Nephron progenitor cell (in vitro differentiated cells): ENCODE measurements around the gene NBPF4.

ENCODE experiments used
- DNase-seq: peaks from one replicate; pipeline ENCODE4 v3.0.0; 2021
- H3K27ac Mint-ChIP-seq: 2 replicates; pipeline ENCODE4 v1.8.0; 2021; ENCODE audit warnings: mild to moderate bottlenecking, moderate library complexity, mixed read lengths
- H3K27me3 Mint-ChIP-seq: 2 replicates; pipeline ENCODE4 v1.8.0; 2021; ENCODE audit warnings: mild to moderate bottlenecking, low read depth, mixed read lengths; ENCODE audit not compliant: poor library complexity
- H3K36me3 Mint-ChIP-seq: 2 replicates; pipeline ENCODE4 v1.8.0; 2021; ENCODE audit warnings: low read depth, mixed read lengths
- H3K4me1 Mint-ChIP-seq: 2 replicates; pipeline ENCODE4 v1.8.0; 2021; ENCODE audit warnings: mixed read lengths
- H3K4me3 Mint-ChIP-seq: 2 replicates; pipeline ENCODE4 v1.8.0; 2021; ENCODE audit warnings: mild to moderate bottlenecking, moderate library complexity, mixed read lengths
- H3K9me3 Mint-ChIP-seq: 2 replicates; pipeline ENCODE4 v1.8.0; 2021; ENCODE audit warnings: mild to moderate bottlenecking, moderate library complexity, mixed read lengths
- CTCF ChIP-seq: fragments of 200-600 bp; sonication (generic); IDR thresholded peaks from 2 replicates; pipeline ENCODE4 v1.5.0; 2021; ENCODE audit warnings: antibody characterized with exemption

Gene NBPF4

GRCh38 chr1:108182959-108183700, 60.7 kb downstream of the NBPF4 start:
- DNase-seq: no peak
- no peaks in the 10 kb centered on the region for H3K4me1 Mint-ChIP-seq
- no peaks in the 10 kb centered on the region for H3K27me3 Mint-ChIP-seq
- H3K9me3 Mint-ChIP-seq: peaks cover 58% of the 10 kb centered on the region
- peaks cover 95% of the 10 kb centered on the region for H3K36me3 Mint-ChIP-seq
- H3K4me3 Mint-ChIP-seq: no peak overlapping the region
- TF ChIP-seq CTCF: no peak
- no peak overlapping the region for H3K27ac Mint-ChIP-seq

GRCh38 chr1:108179018-108179417, 64.9 kb downstream of the NBPF4 start:
- H3K9me3 Mint-ChIP-seq: peaks cover 70% of the 10 kb centered on the region
- peaks cover 95% of the 10 kb centered on the region for H3K36me3 Mint-ChIP-seq
- no peak overlapping the region for H3K27ac Mint-ChIP-seq

More at GRCh38 chr1:108179018-108179417, 64.9 kb downstream of the NBPF4 start:
- Mint-ChIP-seq H3K4me3 (no peak overlapping the region), H3K4me1 (no peaks in the 10 kb centered on the region), H3K27me3 (no peaks in the 10 kb centered on the region)
- no peak for DNase-seq
- TF ChIP-seq CTCF: no peak
